22Rv1 (cell line): ENCODE data around the gene OSER1.

Source experiments
- H3K27ac ChIP-seq: fragments of 450-650 bp; 2 replicates; pipeline ENCODE4 v1.5.1; 2017
- CTCF ChIP-seq: fragments of 450-650 bp; IDR thresholded peaks from 2 replicates; pipeline ENCODE4 v1.5.1; 2017; ENCODE audit warnings: mild to moderate bottlenecking
- ZFX ChIP-seq: fragments of 450-650 bp; IDR thresholded peaks from 2 replicates; pipeline ENCODE4 v1.6.1; 2017; ENCODE audit warnings: antibody characterized with exemption, borderline replicate concordance

Gene OSER1

GRCh38 chr20:44187772-44188709 is 22.5 kb downstream of the OSER1 start:
- H3K27ac ChIP-seq, result no peak overlapping the region
- TF ChIP-seq ZFX, result no peak
- no peak for TF ChIP-seq CTCF

GRCh38 chr20:44187054-44187771 is 23.4 kb downstream of the OSER1 start, which contains the start of gene JPH2:
Gene JPH2 (minus strand): TSS chr20:44187188. CDS start chr20:44186705, 483 bp downstream.
- TF ChIP-seq CTCF, result no peak
- no peak within 1 kb of the TSS for H3K27ac ChIP-seq

- no peak for TF ChIP-seq ZFX
- no peak for TF ChIP-seq CTCF
- no peak overlapping the region for H3K27ac ChIP-seq
Observed at GRCh38 chr20:44186674-44187053, 23.9 kb downstream of the OSER1 start.

- TF ChIP-seq ZFX, result no peak
- TF ChIP-seq CTCF, result no peak
- no peak overlapping the region for H3K27ac ChIP-seq
Observed at GRCh38 chr20:44186201-44186600, 24.4 kb downstream of the OSER1 start.

- TF ChIP-seq CTCF, result no peak
- no peak for TF ChIP-seq ZFX
- H3K27ac ChIP-seq, result no peak overlapping the region
Observed at GRCh38 chr20:44185574-44185973, 25.0 kb downstream of the OSER1 start.

- TF ChIP-seq CTCF (no peak), ZFX (no peak)
- H3K27ac ChIP-seq, result no peak overlapping the region
Observed at GRCh38 chr20:44183282-44183681, 27.3 kb downstream of the OSER1 start.

- TF ChIP-seq ZFX (no peak), CTCF (no peak)
- no peak overlapping the region for H3K27ac ChIP-seq
Observed at GRCh38 chr20:44182863-44183262, 27.7 kb downstream of the OSER1 start.
